Suprapubic skin (tissue), 4 donors: ENCODE data around the gene OLFML2A. TPM values are rescaled to one million over a fixed set of nuclear protein-coding genes. Genes with fewer than 3 reads are reported as not detected.

Experiments
- DNase-seq, 2 donors: peaks; one replicate each; pipeline ENCODE4 v3.0.0-alpha.2; 2019; ENCODE audit warnings: low spot score in 2 of 2
- H3K27ac ChIP-seq: fragments of 200-600 bp; sonication (generic); one replicate; pipeline ENCODE4 v1.5.1; 2019
- H3K27me3 ChIP-seq: fragments of 200-600 bp; sonication (generic); one replicate; pipeline ENCODE4 v1.5.1; 2019
- H3K36me3 ChIP-seq: fragments of 200-600 bp; sonication (generic); one replicate; pipeline ENCODE4 v1.5.1; 2019
- H3K4me1 ChIP-seq: fragments of 200-600 bp; sonication (generic); one replicate; pipeline ENCODE4 v1.5.1; 2019
- H3K4me3 ChIP-seq: fragments of 200-600 bp; sonication (generic); one replicate; pipeline ENCODE4 v1.5.1; 2019; ENCODE audit warnings: mild to moderate bottlenecking
- H3K9me3 ChIP-seq: fragments of 200-600 bp; sonication (generic); one replicate; pipeline ENCODE4 v1.5.1; 2019
- CTCF ChIP-seq, 2 donors: fragments of 200-600 bp in 1 of 2; fragments of 450-650 bp in 1 of 2; sonication (generic) in 1 of 2; IDR thresholded peaks; one replicate each; pipeline ENCODE4 v1.5.1; 2016 to 2019; ENCODE audit warnings: antibody characterized with exemption in 2 of 2, mild to moderate bottlenecking in 1 of 2, moderate library complexity in 1 of 2
- EP300 ChIP-seq: sonication (generic); formaldehyde crosslinking; IDR thresholded peaks from one replicate; pipeline ENCODE4 v1.6.1; 2017; ENCODE audit warnings: antibody characterized with exemption
- POLR2A ChIP-seq, 2 donors: fragments of 450-650 bp; IDR thresholded peaks; one replicate each; pipeline ENCODE4 v1.6.1; 2017; ENCODE audit warnings: antibody characterized with exemption in 2 of 2, mild to moderate bottlenecking in 2 of 2, moderate library complexity in 2 of 2
- POLR2AphosphoS5 ChIP-seq, 3 donors: sonication (generic); formaldehyde crosslinking; IDR thresholded peaks; one replicate each; pipeline ENCODE4 v1.6.1; 2017; ENCODE audit warnings: antibody characterized with exemption in 3 of 3
- WGBS: methylation state at CpG from one replicate; pipeline ENCODE4 v1.1.5; 2018; 5-methylcytosine and 5-hydroxymethylcytosine counted together
- total RNA-seq, 4 donors: library from RNA; depleted of rRNA; stranded (reverse); fragments of >200 nt; gene quantifications; one replicate each; pipeline ENCODE4 v1.1.0, GENCODE V29; 2016

The OLFML2A gene
- total RNA-seq, 4 donors from 2014 or later = 14.6 to 36.8 (median 18.9) TPM

DNA sequence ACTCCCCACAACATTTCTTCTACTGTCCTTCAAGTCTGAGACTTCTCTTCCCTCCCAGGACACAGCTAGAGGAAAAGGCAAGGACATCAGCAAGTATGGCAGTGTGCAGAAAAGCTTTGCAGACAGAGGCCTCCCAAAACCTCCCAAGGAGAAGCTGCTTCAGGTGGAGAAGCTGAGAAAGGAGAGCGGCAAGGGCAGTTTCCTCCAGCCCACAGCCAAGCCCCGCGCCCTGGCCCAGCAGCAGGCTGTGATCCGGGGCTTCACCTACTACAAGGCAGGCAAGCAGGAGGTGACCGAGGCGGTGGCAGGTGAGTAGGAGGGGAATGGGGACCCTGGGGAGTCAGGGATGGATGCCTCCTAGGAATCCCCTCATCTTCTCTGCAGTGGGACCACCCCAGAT is 24.4 kb downstream of the OLFML2A start:
- H3K4me1 ChIP-seq = peaks cover 47% of the 10 kb centered on the region
- DNase-seq = no peak
- H3K36me3 ChIP-seq = peaks cover 12% of the 10 kb centered on the region
- no peaks in the 10 kb centered on the region for H3K9me3 ChIP-seq
- WGBS = 92% methylated on average over 2 of the region's 6 CpGs
- no peak overlapping the region for H3K4me3 ChIP-seq
- no peak overlapping the region for H3K27ac ChIP-seq
- H3K27me3 ChIP-seq = no peaks in the 10 kb centered on the region
- TF ChIP-seq POLR2A (IDR thresholded peaks at IDR 0.05) = no peak
- TF ChIP-seq EP300 = no peak
- TF ChIP-seq POLR2AphosphoS5 (IDR thresholded peaks at IDR 0.05) = no peak
- no peak for TF ChIP-seq CTCF (IDR thresholded peaks at IDR 0.05)

GRCh38 chr9:124802426-124802825 is 25.5 kb downstream of the OLFML2A start:
- Histone ChIP-seq H3K27ac (no peak overlapping the region), H3K4me1 (peaks cover 41% of the 10 kb centered on the region), H3K9me3 (no peaks in the 10 kb centered on the region)

DNA sequence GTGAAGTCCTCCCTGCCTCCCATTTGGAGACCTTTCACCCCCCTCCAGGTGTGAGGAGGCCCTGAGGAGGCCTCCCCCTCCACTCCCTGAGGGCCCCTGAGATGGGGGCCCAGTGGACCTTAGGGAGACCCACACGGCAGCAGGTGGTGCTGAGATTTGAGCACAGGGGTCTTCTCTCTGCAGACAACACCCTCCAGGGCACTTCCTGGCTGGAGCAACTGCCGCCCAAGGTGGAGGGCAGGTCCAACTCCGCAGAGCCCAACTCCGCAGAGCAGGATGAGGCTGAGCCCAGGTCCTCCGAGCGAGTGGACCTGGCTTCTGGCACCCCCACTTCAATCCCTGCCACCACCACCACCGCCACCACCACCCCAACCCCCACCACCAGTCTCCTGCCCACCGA is 27.0 kb downstream of the OLFML2A start:
- H3K36me3 ChIP-seq = peaks cover 12% of the 10 kb centered on the region
- no peak overlapping the region for H3K27ac ChIP-seq
- WGBS = 90% methylated on average over 2 of the region's 8 CpGs
- no peaks in the 10 kb centered on the region for H3K27me3 ChIP-seq
- no peak overlapping the region for H3K4me3 ChIP-seq
- H3K4me1 ChIP-seq = peaks cover 28% of the 10 kb centered on the region
- DNase-seq = no peak
- no peaks in the 10 kb centered on the region for H3K9me3 ChIP-seq
- TF ChIP-seq POLR2A (IDR thresholded peaks at IDR 0.05) (no peak), CTCF (IDR thresholded peaks at IDR 0.05) (no peak), EP300 (no peak), POLR2AphosphoS5 (IDR thresholded peaks at IDR 0.05) (no peak)

More at GRCh38 chr9:124802426-124802825, 25.5 kb downstream of the OLFML2A start:
- no peak for TF ChIP-seq POLR2AphosphoS5 (IDR thresholded peaks at IDR 0.05)
- TF ChIP-seq POLR2A (IDR thresholded peaks at IDR 0.05) = no peak
- no peak for TF ChIP-seq EP300
- no peak for TF ChIP-seq CTCF (IDR thresholded peaks at IDR 0.05)
- no peak for DNase-seq
- WGBS = 79% methylated on average over 2 of the region's 3 CpGs
- Histone ChIP-seq H3K4me3 (no peak overlapping the region), H3K27me3 (no peaks in the 10 kb centered on the region), H3K36me3 (peaks cover 12% of the 10 kb centered on the region)

DNA sequence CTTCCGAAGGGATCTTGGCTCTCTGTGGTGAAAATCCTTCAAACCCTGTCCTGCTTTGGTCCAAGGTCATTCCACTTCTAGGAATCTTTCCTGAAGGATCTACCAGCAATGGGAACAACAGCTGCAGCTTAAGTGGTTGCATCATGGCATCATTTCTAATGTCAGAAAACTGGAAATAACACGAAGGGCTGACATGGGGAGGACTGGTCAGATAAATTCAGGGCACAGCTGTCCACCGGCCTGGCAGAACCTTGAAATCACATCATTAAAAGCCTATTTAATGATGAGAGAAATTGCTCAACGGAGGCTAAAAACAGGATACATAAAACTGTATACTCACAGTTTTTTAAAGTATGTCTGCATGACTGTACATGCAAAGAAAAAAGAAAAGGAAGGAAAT is 28.3 kb downstream of the OLFML2A start:
- Histone ChIP-seq H3K27me3 (no peaks in the 10 kb centered on the region), H3K4me1 (peaks cover 15% of the 10 kb centered on the region), H3K36me3 (peaks cover 24% of the 10 kb centered on the region), H3K9me3 (no peaks in the 10 kb centered on the region), H3K4me3 (no peak overlapping the region), H3K27ac (no peak overlapping the region)
- 59% methylated on average over 4 of the region's 4 CpGs for WGBS
- TF ChIP-seq EP300 = no peak
- TF ChIP-seq CTCF (IDR thresholded peaks at IDR 0.05) = no peak
- TF ChIP-seq POLR2A (IDR thresholded peaks at IDR 0.05) = no peak
- no peak for TF ChIP-seq POLR2AphosphoS5 (IDR thresholded peaks at IDR 0.05)
- no peak for DNase-seq

DNA sequence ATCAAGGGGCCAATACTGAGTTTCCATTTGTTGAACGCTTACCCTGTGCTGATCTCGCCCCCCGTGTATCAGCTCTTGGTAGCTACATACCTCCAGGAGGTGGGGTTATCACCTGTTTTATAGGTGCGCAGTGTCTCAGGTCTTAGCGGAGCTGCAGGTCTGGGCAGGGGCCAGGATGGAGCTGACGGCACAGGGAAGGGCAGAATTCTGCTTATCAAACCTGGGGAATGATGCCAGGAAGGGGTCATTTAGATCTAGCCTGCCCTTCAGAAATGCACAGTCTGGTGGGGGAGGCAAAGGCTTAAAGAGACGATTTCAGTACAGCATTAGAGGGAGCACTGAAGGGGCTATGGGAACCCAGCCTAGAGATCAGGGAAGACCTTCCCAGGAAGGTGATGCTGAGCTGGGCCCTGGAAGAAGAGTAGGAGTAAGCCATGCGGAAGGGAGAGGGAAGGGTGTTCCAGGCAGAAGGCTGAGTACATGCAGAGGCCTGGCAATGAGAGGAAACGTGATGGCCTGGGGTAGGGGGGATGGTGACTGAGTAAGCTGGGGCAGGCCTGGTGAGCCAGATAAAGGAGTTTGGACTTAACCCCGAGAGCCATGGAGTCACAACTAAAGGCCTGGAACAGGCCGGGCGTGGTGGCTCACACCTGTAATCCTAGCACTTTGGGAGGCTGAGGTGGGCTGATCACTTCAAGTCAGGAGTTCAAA is 31.5 kb downstream of the OLFML2A start:
- DNase-seq = no peak
- H3K9me3 ChIP-seq = no peaks in the 10 kb centered on the region
- WGBS = 77% methylated on average over 12 of the region's 12 CpGs
- TF ChIP-seq EP300 (no peak), CTCF (IDR thresholded peaks at IDR 0.05) (no peak), POLR2A (IDR thresholded peaks at IDR 0.05) (no peak), POLR2AphosphoS5 (IDR thresholded peaks at IDR 0.05) (no peak)
- no peaks in the 10 kb centered on the region for H3K27me3 ChIP-seq
- no peak overlapping the region for H3K27ac ChIP-seq
- H3K4me3 ChIP-seq = no peak overlapping the region
- peaks cover 20% of the 10 kb centered on the region for H3K36me3 ChIP-seq
- H3K4me1 ChIP-seq = peaks cover 21% of the 10 kb centered on the region
